HAP-1 (cell line): Measurements from ENCODE around the gene TRMT1.

ENCODE experiments used
- DNase-seq, 2 experiments: peaks; one replicate each; pipeline ENCODE4 v3.0.0-alpha.2; 2016 to 2020; ENCODE audit warnings: low spot score in 2 of 2
- H3K27me3 ChIP-seq: fragments of 250-450 bp; sonication (Bioruptor Pico); 2 replicates; pipeline ENCODE4 v1.5.1; 2020; ENCODE audit warnings: low read depth, mild to moderate bottlenecking, moderate library complexity
- H3K36me3 ChIP-seq: fragments of 250-450 bp; sonication (Bioruptor Pico); replicated peaks from 2 replicates; pipeline ENCODE4 v1.5.1; 2020; ENCODE audit warnings: mild to moderate bottlenecking
- H3K4me1 ChIP-seq: fragments of 250-450 bp; sonication (Bioruptor Pico); 2 replicates; pipeline ENCODE4 v1.5.1; 2020; ENCODE audit warnings: mild to moderate bottlenecking
- H3K4me3 ChIP-seq: fragments of 250-450 bp; sonication (Bioruptor Pico); 2 replicates; pipeline ENCODE4 v1.5.1; 2020; ENCODE audit warnings: mild to moderate bottlenecking, moderate library complexity
- H3K9me3 ChIP-seq: fragments of 250-450 bp; sonication (Bioruptor Pico); 2 replicates; pipeline ENCODE4 v1.5.1; 2020; ENCODE audit warnings: mild to moderate bottlenecking, moderate library complexity
- in situ Hi-C: fragments of 300-500 bp; cut with MboI; formaldehyde crosslinking; loops from 3 replicates; pipeline ENCODE4 v1.14.3; 2020; ENCODE audit warnings: low sequenced_read_pairs, inconsistent platforms, mixed read lengths

The TRMT1 gene

GRCh38 chr19:13079542-13079986, 37.0 kb downstream of the TRMT1 start:
- DNase-seq, result no peak
- no peaks in the 10 kb centered on the region for H3K27me3 ChIP-seq
- no peak overlapping the region for H3K4me3 ChIP-seq
- no peaks in the 10 kb centered on the region; the same call in 1 of the 2 replicates for H3K36me3 ChIP-seq
- in situ Hi-C loops, result no loop called here
- no peaks in the 10 kb centered on the region for H3K9me3 ChIP-seq
- H3K4me1 ChIP-seq, result no peaks in the 10 kb centered on the region

- Histone ChIP-seq H3K4me1 (no peaks in the 10 kb centered on the region), H3K9me3 (no peaks in the 10 kb centered on the region), H3K36me3 (no peaks in the 10 kb centered on the region; the same call in 1 of the 2 replicates), H3K4me3 (no peak overlapping the region), H3K27me3 (no peaks in the 10 kb centered on the region)
- in situ Hi-C loops, result no loop called here
- no peak for DNase-seq
Measured at GRCh38 chr19:13078897-13079541, 37.5 kb downstream of the TRMT1 start.

GRCh38 chr19:13078381-13078780, 38.2 kb downstream of the TRMT1 start:
- Histone ChIP-seq H3K36me3 (no peaks in the 10 kb centered on the region; the same call in 1 of the 2 replicates), H3K27me3 (no peaks in the 10 kb centered on the region), H3K4me1 (no peaks in the 10 kb centered on the region), H3K4me3 (no peak overlapping the region), H3K9me3 (no peaks in the 10 kb centered on the region)
- DNase-seq, result peak in 1 of 2 experiments; percentile 37
- in situ Hi-C loops, result no loop called here

GRCh38 chr19:13077240-13077639, 39.3 kb downstream of the TRMT1 start:
- H3K36me3 ChIP-seq, result no peaks in the 10 kb centered on the region
- no peaks in the 10 kb centered on the region for H3K4me1 ChIP-seq
- H3K9me3 ChIP-seq, result no peaks in the 10 kb centered on the region
- H3K27me3 ChIP-seq, result no peaks in the 10 kb centered on the region
- no peak for DNase-seq
- in situ Hi-C loops, result no loop called here
- H3K4me3 ChIP-seq, result no peak overlapping the region

- Histone ChIP-seq H3K4me1 (no peaks in the 10 kb centered on the region), H3K9me3 (no peaks in the 10 kb centered on the region), H3K36me3 (no peaks in the 10 kb centered on the region), H3K4me3 (no peak overlapping the region), H3K27me3 (no peaks in the 10 kb centered on the region)
- in situ Hi-C loops, result no loop called here
- DNase-seq, result no peak
Measured at GRCh38 chr19:13076787-13077186, 39.8 kb downstream of the TRMT1 start.

- in situ Hi-C loops, result no loop called here
- Histone ChIP-seq H3K36me3 (no peaks in the 10 kb centered on the region), H3K4me1 (no peaks in the 10 kb centered on the region)
Measured at GRCh38 chr19:13076320-13076719, 40.2 kb downstream of the TRMT1 start.

GRCh38 chr19:13074378-13074777, 42.2 kb downstream of the TRMT1 start:
- in situ Hi-C loops, result no loop called here
- Histone ChIP-seq H3K9me3 (no peaks in the 10 kb centered on the region), H3K4me3 (no peak overlapping the region), H3K27me3 (no peaks in the 10 kb centered on the region), H3K36me3 (no peaks in the 10 kb centered on the region), H3K4me1 (no peaks in the 10 kb centered on the region)
- no peak for DNase-seq

More at GRCh38 chr19:13076320-13076719, 40.2 kb downstream of the TRMT1 start:
- Histone ChIP-seq H3K4me3 (no peak overlapping the region), H3K27me3 (no peaks in the 10 kb centered on the region), H3K9me3 (no peaks in the 10 kb centered on the region)
- DNase-seq, result no peak

GRCh38 chr19:13073263-13073662, 43.3 kb downstream of the TRMT1 start:
- H3K9me3 ChIP-seq, result no peaks in the 10 kb centered on the region
- in situ Hi-C loops, result no loop called here
- no peaks in the 10 kb centered on the region for H3K27me3 ChIP-seq
- no peaks in the 10 kb centered on the region for H3K4me1 ChIP-seq
- H3K36me3 ChIP-seq, result no peaks in the 10 kb centered on the region
- H3K4me3 ChIP-seq, result no peak overlapping the region
- no peak for DNase-seq

GRCh38 chr19:13072188-13072908, 44.2 kb downstream of the TRMT1 start:
- H3K4me1 ChIP-seq, result no peaks in the 10 kb centered on the region
- no peaks in the 10 kb centered on the region for H3K36me3 ChIP-seq
- no peaks in the 10 kb centered on the region for H3K9me3 ChIP-seq
- DNase-seq, result no peak
- no peaks in the 10 kb centered on the region for H3K27me3 ChIP-seq
- in situ Hi-C loops, result no loop called here
- H3K4me3 ChIP-seq, result no peak overlapping the region

GRCh38 chr19:13071444-13072187, 44.9 kb downstream of the TRMT1 start:
- H3K4me1 ChIP-seq, result no peaks in the 10 kb centered on the region
- in situ Hi-C loops, result no loop called here
- DNase-seq, result no peak
- no peaks in the 10 kb centered on the region for H3K27me3 ChIP-seq
- H3K36me3 ChIP-seq, result no peaks in the 10 kb centered on the region
- H3K4me3 ChIP-seq, result no peak overlapping the region
- no peaks in the 10 kb centered on the region for H3K9me3 ChIP-seq

- in situ Hi-C loops, result no loop called here
- no peak overlapping the region for H3K4me3 ChIP-seq
- H3K9me3 ChIP-seq, result no peaks in the 10 kb centered on the region
- DNase-seq, result no peak
- no peaks in the 10 kb centered on the region for H3K27me3 ChIP-seq
- no peaks in the 10 kb centered on the region for H3K36me3 ChIP-seq
- no peaks in the 10 kb centered on the region for H3K4me1 ChIP-seq
Measured at GRCh38 chr19:13070425-13071140, 46.0 kb downstream of the TRMT1 start.

- no peaks in the 10 kb centered on the region for H3K36me3 ChIP-seq
- no peaks in the 10 kb centered on the region for H3K27me3 ChIP-seq
- H3K4me3 ChIP-seq, result no peak overlapping the region
- in situ Hi-C loops, result no loop called here
- H3K9me3 ChIP-seq, result no peaks in the 10 kb centered on the region
- no peak for DNase-seq
- H3K4me1 ChIP-seq, result no peaks in the 10 kb centered on the region
Measured at GRCh38 chr19:13069415-13070359, 46.9 kb downstream of the TRMT1 start.
